Measurements from ENCODE around the gene LAMB2.

The LAMB2 gene

DNA sequence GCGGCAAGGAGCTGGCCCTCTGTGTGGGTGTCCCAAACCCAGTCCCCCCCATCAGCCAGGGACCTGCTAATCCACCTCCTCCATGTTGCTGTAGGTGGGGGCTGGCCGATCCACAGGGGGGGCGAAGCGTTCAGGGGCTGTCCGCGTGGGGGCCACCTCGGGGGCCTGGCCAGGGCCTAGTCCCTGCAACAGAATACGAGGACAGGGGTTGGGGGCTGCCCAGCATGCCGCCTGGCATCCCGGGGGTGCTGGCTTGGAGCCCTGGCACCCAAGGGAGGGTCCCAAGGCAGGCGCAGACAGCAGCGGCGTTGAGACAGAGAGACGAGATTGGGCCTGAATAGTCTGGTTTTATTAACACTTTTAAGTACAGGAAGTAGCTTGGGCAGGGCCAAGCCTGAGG is 24.5 kb downstream of the LAMB2 start:
- Histone ChIP-seq H3K79me1 (ENCODE audit: low read depth, low read length) (peaks cover 5% of the 10 kb centered on the region), H3K4ac (ENCODE audit: low read length) (no peak overlapping the region), H2BK15ac (ENCODE audit: low read length) (no peak overlapping the region), H3K9ac (ENCODE audit: low read depth, low read length, poor library complexity) (no peak overlapping the region), H2BK120ac (ENCODE audit: low read depth, low read length) (no peak overlapping the region), H2AK5ac (ENCODE audit: low read depth, low read length) (no peak overlapping the region), H3K4me3 (ENCODE audit: low read length in 2 of 2) (no peak overlapping the region), H3K9me3 (replicated peaks in 1 of 2; ENCODE audit: control insufficient read depth in 2 of 2, insufficient read depth in 1 of 2, low read depth in 1 of 2, low read length in 2 of 2) (no peaks in the 10 kb centered on the region), H2BK12ac (ENCODE audit: low read length) (no peak overlapping the region), H3K27me3 (ENCODE audit: control insufficient read depth in 3 of 3, insufficient read depth in 3 of 3, low read depth in 1 of 3, low read length in 3 of 3) (no peaks in the 10 kb centered on the region), H2AFZ (ENCODE audit: low read length) (no peak overlapping the region), H3K27ac (replicated peaks; ENCODE audit: low read length) (no peak overlapping the region), H3K4me2 (ENCODE audit: insufficient read depth, low read length, poor library complexity, severe bottlenecking) (no peak overlapping the region), H3K36me3 (replicated peaks in 1 of 2; ENCODE audit: control insufficient read depth in 2 of 2, insufficient read depth in 2 of 2, low read length in 2 of 2) (peaks cover 45 to 65% of the 10 kb centered on the region in 2 donors), H2BK5ac (ENCODE audit: low read length) (no peak overlapping the region), H3K4me1 (ENCODE audit: control insufficient read depth in 2 of 2, insufficient read depth in 1 of 2, low read depth in 1 of 2, low read length in 2 of 2) (peaks cover 6 to 11% of the 10 kb centered on the region in 2 donors), H3K14ac (ENCODE audit: low read length) (no peak overlapping the region), H4K91ac (ENCODE audit: low read depth, low read length, poor library complexity) (no peak overlapping the region), H3K23ac (ENCODE audit: low read depth, low read length, poor library complexity) (no peak overlapping the region), H3K18ac (ENCODE audit: low read length) (no peak overlapping the region), H4K8ac (ENCODE audit: low read depth, low read length) (no peak overlapping the region)
- no peak for DNase-seq (ENCODE audit: low spot score)
- no CpG with 5 or more reads among the region's 14 CpGs for WGBS, 2 donors (ENCODE audit: extremely low coverage in 2 of 2, insufficient read length in 2 of 2, insufficient replicate concordance in 1 of 2)

DNA sequence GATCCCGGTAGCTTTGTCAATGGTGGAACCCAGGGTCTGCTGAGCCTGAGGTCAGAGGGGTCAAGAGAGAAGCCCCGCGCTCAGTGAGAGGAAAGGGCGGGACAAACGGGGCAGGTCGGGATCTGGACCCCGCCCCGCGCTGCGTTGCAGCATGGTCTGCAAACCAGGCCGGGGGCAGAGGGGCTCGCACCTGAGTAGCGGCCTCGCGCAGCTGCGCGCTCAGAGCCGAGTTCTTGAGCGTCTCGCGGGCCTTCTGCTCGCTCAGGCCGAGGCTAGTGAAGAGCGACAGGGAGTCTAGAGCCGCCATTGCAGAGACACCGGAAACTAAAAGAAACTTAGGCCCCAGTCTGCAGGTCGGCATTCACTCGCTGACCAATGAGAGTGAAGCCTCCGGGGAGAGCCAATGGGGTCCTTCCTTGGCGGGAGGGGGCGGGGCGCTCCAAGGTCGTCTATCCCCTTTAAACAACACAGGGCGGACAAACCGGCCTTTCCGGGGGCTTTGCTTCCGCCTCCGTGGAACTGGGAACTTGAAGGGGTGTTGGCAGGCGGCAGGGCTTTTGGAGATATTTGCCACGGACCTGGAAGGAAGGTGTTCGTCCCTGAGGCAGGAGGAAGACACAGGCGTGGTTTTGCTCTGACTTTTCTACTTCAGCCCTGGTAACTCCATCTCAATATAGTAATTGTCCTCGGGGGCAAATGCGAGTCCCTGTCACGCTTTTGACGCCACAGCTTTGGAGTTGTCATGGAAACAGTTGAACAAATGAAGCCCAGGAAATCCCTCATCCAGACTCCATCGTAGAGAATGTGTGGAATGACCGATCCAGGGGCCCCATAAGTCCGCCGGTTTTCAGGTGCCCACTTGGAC is 28.2 kb downstream of the LAMB2 start, which contains the start of gene QARS1:
TSS of gene QARS1 (minus strand) at position 331 of the 865 bp plus-strand sequence. CDS start at position 307, 24 bp downstream.
- no peak within 1 kb of the TSS for H2AK5ac ChIP-seq (ENCODE audit: low read depth, low read length)
- no peaks in the 10 kb centered on the region for H3K27me3 ChIP-seq (ENCODE audit: control insufficient read depth in 3 of 3, insufficient read depth in 3 of 3, low read depth in 1 of 3, low read length in 3 of 3)
- H3K4me1 ChIP-seq (ENCODE audit: control insufficient read depth in 2 of 2, insufficient read depth in 1 of 2, low read depth in 1 of 2, low read length in 2 of 2): peaks cover 6 to 11% of the 10 kb centered on the region in 2 donors

DNA sequence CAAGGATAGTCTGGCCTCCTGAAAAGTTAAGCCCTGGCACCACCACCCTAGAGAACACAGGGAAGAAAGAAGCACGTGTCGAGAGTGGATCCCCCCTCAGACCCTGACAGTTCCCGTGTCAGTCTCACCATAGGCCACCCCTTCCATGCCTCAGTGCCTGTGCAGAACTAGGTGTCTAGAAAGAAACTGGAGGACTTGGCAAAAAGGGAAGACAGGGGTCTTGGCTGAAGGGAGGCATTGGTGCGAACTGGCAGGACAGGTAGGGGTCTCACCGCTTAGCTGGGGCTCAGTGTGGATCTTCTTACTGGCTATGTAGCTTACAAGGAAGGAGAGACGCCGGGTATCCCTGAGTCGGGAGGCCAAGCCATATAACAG is 28.8 kb downstream of the LAMB2 start:
- Histone ChIP-seq H3K79me1 (ENCODE audit: low read depth, low read length) (peaks cover 8% of the 10 kb centered on the region), H3K27ac (replicated peaks; ENCODE audit: low read length) (peak overlapping the region; percentile 93), H2BK15ac (ENCODE audit: low read length) (no peak overlapping the region), H2BK120ac (ENCODE audit: low read depth, low read length) (no peak overlapping the region), H3K23ac (ENCODE audit: low read depth, low read length, poor library complexity) (no peak overlapping the region), H3K9me3 (replicated peaks in 1 of 2; ENCODE audit: control insufficient read depth in 2 of 2, insufficient read depth in 1 of 2, low read depth in 1 of 2, low read length in 2 of 2) (no peaks in the 10 kb centered on the region), H2AFZ (ENCODE audit: low read length) (peak overlapping the region; percentile 95), H3K9ac (ENCODE audit: low read depth, low read length, poor library complexity) (peak overlapping the region; percentile 92), H3K4ac (ENCODE audit: low read length) (no peak overlapping the region), H3K27me3 (ENCODE audit: control insufficient read depth in 3 of 3, insufficient read depth in 3 of 3, low read depth in 1 of 3, low read length in 3 of 3) (no peaks in the 10 kb centered on the region), H4K8ac (ENCODE audit: low read depth, low read length) (no peak overlapping the region), H3K18ac (ENCODE audit: low read length) (peak overlapping the region; percentile 44), H4K91ac (ENCODE audit: low read depth, low read length, poor library complexity) (no peak overlapping the region), H3K4me1 (ENCODE audit: control insufficient read depth in 2 of 2, insufficient read depth in 1 of 2, low read depth in 1 of 2, low read length in 2 of 2) (peaks cover 6 to 11% of the 10 kb centered on the region in 2 donors), H2BK5ac (ENCODE audit: low read length) (peak overlapping the region; percentile 62), H2BK12ac (ENCODE audit: low read length) (no peak overlapping the region), H3K4me2 (ENCODE audit: insufficient read depth, low read length, poor library complexity, severe bottlenecking) (peak overlapping the region; percentile 90), H2AK5ac (ENCODE audit: low read depth, low read length) (no peak overlapping the region), H3K36me3 (replicated peaks in 1 of 2; ENCODE audit: control insufficient read depth in 2 of 2, insufficient read depth in 2 of 2, low read length in 2 of 2) (peaks cover 48 to 67% of the 10 kb centered on the region in 2 donors), H3K14ac (ENCODE audit: low read length) (no peak overlapping the region), H3K4me3 (ENCODE audit: low read length in 2 of 2) (peak overlapping the region; percentile 76 to 95)
- WGBS, 2 donors (ENCODE audit: extremely low coverage in 2 of 2, insufficient read length in 2 of 2, insufficient replicate concordance in 1 of 2): no CpG with 5 or more reads among the region's 8 CpGs
- no peak for DNase-seq (ENCODE audit: low spot score)

More for the DNA sequence above, 28.2 kb downstream of the LAMB2 start, which contains the start of gene QARS1:
- H3K18ac ChIP-seq (ENCODE audit: low read length): peak within 1 kb of the TSS; percentile 98
- peak; percentile 94 for DNase-seq (ENCODE audit: low spot score)
- peaks cover 48 to 67% of the 10 kb centered on the region in 2 donors for H3K36me3 ChIP-seq (replicated peaks in 1 of 2; ENCODE audit: control insufficient read depth in 2 of 2, insufficient read depth in 2 of 2, low read length in 2 of 2)
- peak within 1 kb of the TSS; percentile 95 for H2AFZ ChIP-seq (ENCODE audit: low read length)
- H3K79me1 ChIP-seq (ENCODE audit: low read depth, low read length): peaks cover 8% of the 10 kb centered on the region
- peak within 1 kb of the TSS; percentile 76 to 95 for H3K4me3 ChIP-seq (ENCODE audit: low read length in 2 of 2)
- peak within 1 kb of the TSS; percentile 92 for H3K9ac ChIP-seq (ENCODE audit: low read depth, low read length, poor library complexity)
- no peak within 1 kb of the TSS for H4K91ac ChIP-seq (ENCODE audit: low read depth, low read length, poor library complexity)
- no peak within 1 kb of the TSS for H2BK15ac ChIP-seq (ENCODE audit: low read length)
- H3K14ac ChIP-seq (ENCODE audit: low read length): no peak within 1 kb of the TSS
- H2BK12ac ChIP-seq (ENCODE audit: low read length): no peak within 1 kb of the TSS
- no peak within 1 kb of the TSS for H3K4ac ChIP-seq (ENCODE audit: low read length)
- H3K9me3 ChIP-seq (replicated peaks in 1 of 2; ENCODE audit: control insufficient read depth in 2 of 2, insufficient read depth in 1 of 2, low read depth in 1 of 2, low read length in 2 of 2): no peaks in the 10 kb centered on the region
- no peak within 1 kb of the TSS for H2BK120ac ChIP-seq (ENCODE audit: low read depth, low read length)
- H2BK5ac ChIP-seq (ENCODE audit: low read length): peak within 1 kb of the TSS; percentile 62
- no peak within 1 kb of the TSS for H3K23ac ChIP-seq (ENCODE audit: low read depth, low read length, poor library complexity)
- peak within 1 kb of the TSS; percentile 93 for H3K27ac ChIP-seq (replicated peaks; ENCODE audit: low read length)
- WGBS, 2 donors (ENCODE audit: extremely low coverage in 2 of 2, insufficient read length in 2 of 2, insufficient replicate concordance in 1 of 2): no CpG with 5 or more reads among the region's 50 CpGs
- no peak within 1 kb of the TSS for H4K8ac ChIP-seq (ENCODE audit: low read depth, low read length)
- peak within 1 kb of the TSS; percentile 90 for H3K4me2 ChIP-seq (ENCODE audit: insufficient read depth, low read length, poor library complexity, severe bottlenecking)

DNA sequence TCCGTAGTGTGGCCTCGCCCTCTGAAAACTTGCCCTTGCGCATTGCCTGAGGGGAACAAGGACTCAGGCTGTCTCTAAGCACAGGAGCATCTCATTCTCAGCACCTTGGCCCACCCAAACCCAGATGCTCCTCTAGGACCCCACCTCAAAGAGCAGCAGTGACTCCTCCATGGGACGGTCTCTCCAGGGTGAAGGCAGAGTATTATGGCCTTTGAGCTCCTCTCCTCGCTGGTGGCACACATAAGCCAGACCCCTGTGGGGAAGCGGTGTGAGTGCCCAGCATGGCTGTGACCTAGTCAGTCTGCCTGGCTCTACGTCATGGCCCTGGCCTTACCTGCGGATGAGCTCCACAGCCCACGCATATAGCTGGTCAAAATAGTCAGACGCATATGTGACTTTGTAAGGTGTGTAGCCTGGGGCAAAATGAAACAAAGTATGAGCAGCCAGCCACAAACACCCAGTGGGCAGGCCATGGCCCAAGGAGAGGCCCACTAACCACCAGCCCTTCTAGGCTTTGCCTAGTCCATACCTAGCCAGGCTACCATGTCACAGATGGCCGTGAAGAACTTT is 32.7 kb downstream of the LAMB2 start:
- Histone ChIP-seq H3K27me3 (ENCODE audit: control insufficient read depth in 3 of 3, insufficient read depth in 3 of 3, low read depth in 1 of 3, low read length in 3 of 3) (no peaks in the 10 kb centered on the region), H2BK120ac (ENCODE audit: low read depth, low read length) (no peak overlapping the region), H2BK15ac (ENCODE audit: low read length) (no peak overlapping the region), H4K91ac (ENCODE audit: low read depth, low read length, poor library complexity) (no peak overlapping the region), H3K9ac (ENCODE audit: low read depth, low read length, poor library complexity) (no peak overlapping the region), H3K79me1 (ENCODE audit: low read depth, low read length) (peaks cover 8% of the 10 kb centered on the region), H3K18ac (ENCODE audit: low read length) (no peak overlapping the region), H2BK5ac (ENCODE audit: low read length) (no peak overlapping the region), H3K27ac (replicated peaks; ENCODE audit: low read length) (no peak overlapping the region), H3K4ac (ENCODE audit: low read length) (no peak overlapping the region), H3K4me3 (ENCODE audit: low read length in 2 of 2) (peak overlapping the region in 1 of 2 donors; percentile 50), H3K4me1 (ENCODE audit: control insufficient read depth in 2 of 2, insufficient read depth in 1 of 2, low read depth in 1 of 2, low read length in 2 of 2) (peaks cover 6 to 7% of the 10 kb centered on the region in 2 donors), H3K9me3 (replicated peaks in 1 of 2; ENCODE audit: control insufficient read depth in 2 of 2, insufficient read depth in 1 of 2, low read depth in 1 of 2, low read length in 2 of 2) (no peaks in the 10 kb centered on the region), H3K4me2 (ENCODE audit: insufficient read depth, low read length, poor library complexity, severe bottlenecking) (no peak overlapping the region), H3K23ac (ENCODE audit: low read depth, low read length, poor library complexity) (no peak overlapping the region), H2AFZ (ENCODE audit: low read length) (no peak overlapping the region), H3K36me3 (replicated peaks in 1 of 2; ENCODE audit: control insufficient read depth in 2 of 2, insufficient read depth in 2 of 2, low read length in 2 of 2) (peaks cover 59 to 76% of the 10 kb centered on the region in 2 donors), H4K8ac (ENCODE audit: low read depth, low read length) (no peak overlapping the region), H3K14ac (ENCODE audit: low read length) (no peak overlapping the region), H2AK5ac (ENCODE audit: low read depth, low read length) (no peak overlapping the region), H2BK12ac (ENCODE audit: low read length) (no peak overlapping the region)
- DNase-seq (ENCODE audit: low spot score): no peak
- WGBS, 2 donors (ENCODE audit: extremely low coverage in 2 of 2, insufficient read length in 2 of 2, insufficient replicate concordance in 1 of 2): no CpG with 5 or more reads among the region's 11 CpGs
